Vagina (tissue), 2 donors: ENCODE results near the gene NTM. TPM values are rescaled to one million over a fixed set of nuclear protein-coding genes. Genes with fewer than 3 reads are reported as not detected.

Experiments
- DNase-seq, 2 donors: peaks; one replicate each; pipeline ENCODE4 v3.0.0-alpha.2; 2017; ENCODE audit errors: extremely low spot score in 2 of 2
- H3K27ac ChIP-seq: fragments of 200-600 bp; sonication (generic); one replicate; pipeline ENCODE4 v1.5.1; 2019
- H3K27me3 ChIP-seq: fragments of 200-600 bp; sonication (generic); one replicate; pipeline ENCODE4 v1.5.1; 2019
- H3K36me3 ChIP-seq, 2 donors: fragments of 200-600 bp; sonication (generic); one replicate each; pipeline ENCODE4 v1.5.1; 2017 to 2019
- H3K4me1 ChIP-seq: fragments of 200-600 bp; sonication (generic); one replicate; pipeline ENCODE4 v1.5.1; 2019
- H3K4me3 ChIP-seq, 2 donors: fragments of 200-600 bp; sonication (generic); 1 replicate in 1 of 2; 2 replicates in 1 of 2; pipeline ENCODE4 v1.5.1; 2016 to 2019
- H3K9me3 ChIP-seq: fragments of 200-600 bp; sonication (generic); one replicate; pipeline ENCODE4 v1.5.1; 2019
- CTCF ChIP-seq, 3 experiments: fragments of 450-650 bp in 2 of 3; fragments of 200-600 bp in 1 of 3; sonication (generic) in 1 of 3; IDR thresholded peaks; one replicate each; pipeline ENCODE4 v1.5.1; 2017 to 2019; ENCODE audit warnings: antibody characterized with exemption in 3 of 3, mild to moderate bottlenecking in 2 of 3, moderate library complexity in 2 of 3
- POLR2A ChIP-seq, 2 donors: fragments of 450-650 bp; IDR thresholded peaks; one replicate each; pipeline ENCODE4 v1.6.1; 2017; ENCODE audit warnings: antibody characterized with exemption in 2 of 2, mild to moderate bottlenecking in 2 of 2, moderate library complexity in 2 of 2
- POLR2AphosphoS5 ChIP-seq, 2 donors: sonication (generic); formaldehyde crosslinking; IDR thresholded peaks; one replicate each; pipeline ENCODE4 v1.9.0; 2017; ENCODE audit warnings: antibody characterized with exemption in 2 of 2, mild to moderate bottlenecking in 2 of 2, low read depth in 1 of 2; ENCODE audit not compliant: insufficient read depth in 1 of 2
- intact Hi-C: fragments of 100-400 bp; cut with DNase I; formaldehyde crosslinking; loops from one replicate; pipeline ENCODE4 v1.15.1; 2023
- total RNA-seq: library from RNA; depleted of rRNA; stranded (reverse); fragments of >200 nt; gene quantifications from one replicate; pipeline ENCODE4 v1.2.3, GENCODE V29; 2016

NTM gene
- total RNA-seq, 1 donor from 2014 or later, result 4.2 TPM

DNA sequence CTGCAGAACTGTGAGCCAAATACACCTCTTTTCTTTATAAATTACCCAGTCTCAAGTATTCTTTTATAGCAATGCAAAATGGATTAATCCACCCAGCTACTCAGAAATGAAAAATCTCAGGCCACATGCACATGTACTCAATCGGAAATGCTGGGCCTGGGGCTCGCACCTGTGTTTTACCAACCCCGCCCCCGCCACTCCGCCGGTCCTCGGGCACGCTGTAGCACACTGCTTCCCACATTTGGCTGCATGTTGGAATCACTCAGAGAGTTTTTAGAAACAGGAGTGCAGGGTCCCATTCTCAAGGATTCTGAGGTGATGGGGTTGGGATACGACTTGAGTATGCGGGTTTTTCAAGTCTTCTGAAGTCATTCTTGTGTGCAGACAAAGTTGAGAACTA, 284.4 kb downstream of the NTM start:
- Histone ChIP-seq H3K4me1 (no peaks in the 10 kb centered on the region), H3K27ac (no peak overlapping the region), H3K9me3 (no peaks in the 10 kb centered on the region), H3K4me3 (no peak overlapping the region), H3K27me3 (no peaks in the 10 kb centered on the region), H3K36me3 (no peaks in the 10 kb centered on the region)
- peak in 1 of 2 donors; percentile 34 for DNase-seq
- TF ChIP-seq POLR2AphosphoS5 (IDR thresholded peaks at IDR 0.05; ENCODE audit: insufficient read depth in 1 of 2, low read depth in 1 of 2) (no peak), CTCF (IDR thresholded peaks at IDR 0.05) (no peak), POLR2A (IDR thresholded peaks at IDR 0.05) (no peak)
- intact Hi-C loops, result no loop called here

GRCh38 chr11:131656179-131656838, 285.9 kb downstream of the NTM start:
- DNase-seq, result peak in 1 of 2 donors; percentile 77
- H3K27me3 ChIP-seq, result no peaks in the 10 kb centered on the region

DNA sequence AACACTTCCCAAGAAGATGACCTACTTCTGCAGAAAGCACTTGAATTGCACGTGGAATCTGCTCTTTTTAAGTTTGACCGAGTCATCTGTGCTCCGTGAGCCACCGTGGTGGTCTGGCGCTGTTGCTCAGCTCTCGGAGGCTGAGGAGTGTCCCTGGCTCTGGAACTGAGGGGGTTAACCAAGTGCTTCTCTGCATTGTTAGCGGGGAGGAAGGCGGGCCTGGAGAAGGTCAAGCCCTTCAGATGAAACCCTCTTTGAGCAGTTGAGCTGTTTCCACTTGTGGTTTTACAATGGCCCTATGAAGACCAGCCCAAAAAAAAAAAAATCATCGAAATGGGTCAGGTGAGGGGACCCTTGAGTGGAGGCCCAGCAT, 286.4 kb downstream of the NTM start:
- Histone ChIP-seq H3K4me3 (no peak overlapping the region), H3K27me3 (no peaks in the 10 kb centered on the region), H3K36me3 (no peaks in the 10 kb centered on the region), H3K9me3 (no peaks in the 10 kb centered on the region), H3K4me1 (no peaks in the 10 kb centered on the region), H3K27ac (no peak overlapping the region)
- DNase-seq, result no peak
- intact Hi-C loops, result no loop called here
- TF ChIP-seq POLR2AphosphoS5 (IDR thresholded peaks at IDR 0.05; ENCODE audit: insufficient read depth in 1 of 2, low read depth in 1 of 2), result no peak

More at GRCh38 chr11:131656179-131656838, 285.9 kb downstream of the NTM start:
- Histone ChIP-seq H3K27ac (no peak overlapping the region), H3K4me3 (no peak overlapping the region), H3K36me3 (no peaks in the 10 kb centered on the region), H3K4me1 (no peaks in the 10 kb centered on the region), H3K9me3 (no peaks in the 10 kb centered on the region)
- TF ChIP-seq POLR2A (IDR thresholded peaks at IDR 0.05) (no peak), POLR2AphosphoS5 (IDR thresholded peaks at IDR 0.05; ENCODE audit: insufficient read depth in 1 of 2, low read depth in 1 of 2) (no peak), CTCF (IDR thresholded peaks at IDR 0.05) (no peak)
- intact Hi-C loops, result no loop called here

DNA sequence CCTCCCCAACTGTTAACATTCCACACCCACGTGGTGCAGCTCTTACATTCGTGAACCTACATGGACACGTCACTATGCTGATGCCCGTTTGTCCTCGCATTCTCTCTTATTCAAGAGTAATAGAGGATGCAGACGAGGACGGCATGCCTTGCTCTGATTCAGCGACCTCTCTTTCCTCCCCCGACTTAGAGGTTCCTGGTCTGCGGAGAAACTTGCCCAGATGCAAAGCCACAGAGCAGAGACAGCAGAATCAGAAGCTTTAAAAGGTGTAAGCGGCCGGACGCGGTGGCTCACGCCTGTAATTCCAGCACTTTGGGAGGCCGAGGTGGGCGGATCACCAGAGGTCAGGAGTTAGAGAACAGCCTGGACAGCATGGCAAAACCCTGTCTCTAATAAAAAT, 288.0 kb downstream of the NTM start:
- Histone ChIP-seq H3K27ac (no peak overlapping the region), H3K9me3 (no peaks in the 10 kb centered on the region), H3K4me1 (no peaks in the 10 kb centered on the region), H3K36me3 (no peaks in the 10 kb centered on the region), H3K4me3 (no peak overlapping the region), H3K27me3 (no peaks in the 10 kb centered on the region)
- intact Hi-C loops, result no loop called here
- no peak for TF ChIP-seq POLR2AphosphoS5 (IDR thresholded peaks at IDR 0.05; ENCODE audit: insufficient read depth in 1 of 2, low read depth in 1 of 2)
- no peak for TF ChIP-seq POLR2A (IDR thresholded peaks at IDR 0.05)
- TF ChIP-seq CTCF (IDR thresholded peaks at IDR 0.05), result no peak
- peak in 1 of 2 donors; percentile 40 for DNase-seq

GRCh38 chr11:131658952-131659351, 288.5 kb downstream of the NTM start:
- no peaks in the 10 kb centered on the region for H3K4me1 ChIP-seq

More at GRCh38 chr11:131658952-131659351, 288.5 kb downstream of the NTM start:
- Histone ChIP-seq H3K27me3 (no peaks in the 10 kb centered on the region), H3K27ac (no peak overlapping the region), H3K4me3 (no peak overlapping the region), H3K36me3 (no peaks in the 10 kb centered on the region), H3K9me3 (no peaks in the 10 kb centered on the region)
- intact Hi-C loops, result no loop called here
- DNase-seq, result no peak
- TF ChIP-seq POLR2AphosphoS5 (IDR thresholded peaks at IDR 0.05; ENCODE audit: insufficient read depth in 1 of 2, low read depth in 1 of 2) (no peak), CTCF (IDR thresholded peaks at IDR 0.05) (no peak), POLR2A (IDR thresholded peaks at IDR 0.05) (no peak)
